ACHN (cell line): ENCODE measurements around the gene STRADA.
"Not testable (repeated sequence)": the region's sequence is repeated elsewhere in the genome, so short reads cannot be mapped to it uniquely, and the experiment has no call there.

ENCODE experiments used
- DNase-seq: peaks from one replicate; pipeline ENCODE4 v3.0.0-alpha.2; 2015
- in situ Hi-C: cut with HindIII; loops from 2 replicates; pipeline ENCODE4 v1.10.0; 2017; ENCODE audit warnings: low sequenced_read_pairs, low pct_ligation_motif_present, low pct_unique_long_range_greater_than_20kb

STRADA gene

GRCh38 chr17:63762161-63763078 is 20.8 kb upstream of the STRADA start:
- in situ Hi-C loops: loop anchor here (10.0 kb wide), 1 partner anchor 52 kb away; no protein-coding TSS in a partner anchor
- no peak for DNase-seq

GRCh38 chr17:63760771-63761539 is 19.4 kb upstream of the STRADA start:
- no peak for DNase-seq
- in situ Hi-C loops: loop anchor here (10.0 kb wide), 1 partner anchor 54 kb away; no protein-coding TSS in a partner anchor

GRCh38 chr17:63758428-63758827 is 16.8 kb upstream of the STRADA start:
- in situ Hi-C loops: no loop called here

GRCh38 chr17:63754046-63754445 is 12.4 kb upstream of the STRADA start:
- no peak for DNase-seq
- in situ Hi-C loops: no loop called here

More at GRCh38 chr17:63758428-63758827, 16.8 kb upstream of the STRADA start:
- no peak for DNase-seq

- in situ Hi-C loops: no loop called here
- no peak for DNase-seq
Observed at GRCh38 chr17:63753215-63753614, 11.6 kb upstream of the STRADA start.

- DNase-seq: no peak
- in situ Hi-C loops: no loop called here
Observed at GRCh38 chr17:63752707-63753106, 11.1 kb upstream of the STRADA start.

GRCh38 chr17:63751806-63752205 is 10.2 kb upstream of the STRADA start:
- DNase-seq: no peak
- in situ Hi-C loops: no loop called here

GRCh38 chr17:63741143-63741407 is 524 bp downstream of the STRADA start:
- no peak for DNase-seq
- in situ Hi-C loops: no loop called here

GRCh38 chr17:63740464-63741142 is 996 bp downstream of the STRADA start:
- peak; percentile 11 for DNase-seq
- in situ Hi-C loops: no loop called here

GRCh38 chr17:63735691-63736090 is 5.9 kb downstream of the STRADA start:
- DNase-seq: no peak
- in situ Hi-C loops: no loop called here

GRCh38 chr17:63722403-63722802 is 19.2 kb downstream of the STRADA start:
- DNase-seq: no peak
- in situ Hi-C loops: no loop called here

GRCh38 chr17:63720194-63720593 is 21.4 kb downstream of the STRADA start:
- in situ Hi-C loops: not testable (repeated sequence)

GRCh38 chr17:63718988-63719387 is 22.6 kb downstream of the STRADA start:
- DNase-seq: no peak
- in situ Hi-C loops: no loop called here

More at GRCh38 chr17:63720194-63720593, 21.4 kb downstream of the STRADA start:
- not testable (repeated sequence) for DNase-seq

GRCh38 chr17:63716426-63716825 is 25.2 kb downstream of the STRADA start:
- no peak for DNase-seq
- in situ Hi-C loops: no loop called here

GRCh38 chr17:63714550-63715277 is 26.9 kb downstream of the STRADA start:
- in situ Hi-C loops: no loop called here
- DNase-seq: no peak

GRCh38 chr17:63709110-63709509 is 32.5 kb downstream of the STRADA start:
- in situ Hi-C loops: no loop called here
- DNase-seq: no peak

- in situ Hi-C loops: no loop called here
Observed at GRCh38 chr17:63707151-63707550, 34.4 kb downstream of the STRADA start.

GRCh38 chr17:63706336-63707082 is 35.1 kb downstream of the STRADA start:
- in situ Hi-C loops: no loop called here
- DNase-seq: no peak

More at GRCh38 chr17:63707151-63707550, 34.4 kb downstream of the STRADA start:
- DNase-seq: no peak
